ENCODE results near the gene CLEC2A. TPM values are rescaled to one million over a fixed set of nuclear protein-coding genes. Genes with fewer than 3 reads are reported as not detected.

The CLEC2A gene
- total and polyA plus RNA-seq, 2 experiments from 2014 or later, result not detected

- H3K9me2 ChIP-seq (ENCODE audit: insufficient read depth), result no peaks in the 10 kb centered on the region
- no peaks in the 10 kb centered on the region for H3K4me1 ChIP-seq (ENCODE audit: insufficient read depth)
- no peaks in the 10 kb centered on the region for H4K20me1 ChIP-seq (ENCODE audit: insufficient read depth)
- no peak overlapping the region for H3K4me2 ChIP-seq (ENCODE audit: unreplicated experiment)
- in situ Hi-C loops (cut with MboI), result no loop called here
- no peaks in the 10 kb centered on the region for H3F3A ChIP-seq (ENCODE audit: insufficient read depth)
- no peaks in the 10 kb centered on the region for H3K9me3 ChIP-seq (ENCODE audit: low read depth)
- no peaks in the 10 kb centered on the region for H3K36me3 ChIP-seq (ENCODE audit: low read depth)
- H3K27me3 ChIP-seq (replicated peaks; ENCODE audit: insufficient read depth), result peaks cover 38% of the 10 kb centered on the region
- WGBS, 2 experiments (ENCODE audit: low coverage in 1 of 2, low lambda C conversion rate in 2 of 2, missing lambda C conversion rate in 2 of 2), result 32 to 56% methylated on average over 1 of the region's 1 CpG
- H3K79me2 ChIP-seq (ENCODE audit: insufficient read depth), result no peaks in the 10 kb centered on the region
- no peak overlapping the region for H2AFZ ChIP-seq
- no peak overlapping the region for H3K9ac ChIP-seq
- no peak overlapping the region for H3K27ac ChIP-seq
- TF ChIP-seq EZH2 (IDR thresholded peaks at IDR 0.05; ENCODE audit: insufficient read depth, poor library complexity, severe bottlenecking) (no peak), EZH2phosphoT487 (IDR thresholded peaks at IDR 0.05; ENCODE audit: insufficient read depth, low read depth) (no peak)
- H3K4me3 ChIP-seq, result no peak overlapping the region
- DNase-seq, result no peak
These were observed 9.7 kb upstream of the CLEC2A start for GRCh38 chr12:9941838-9942237.

- Histone ChIP-seq H3K9me2 (ENCODE audit: insufficient read depth) (no peaks in the 10 kb centered on the region), H3K27me3 (replicated peaks; ENCODE audit: insufficient read depth) (peaks cover 38% of the 10 kb centered on the region), H4K20me1 (ENCODE audit: insufficient read depth) (no peaks in the 10 kb centered on the region), H3K79me2 (ENCODE audit: insufficient read depth) (no peaks in the 10 kb centered on the region), H3F3A (ENCODE audit: insufficient read depth) (no peaks in the 10 kb centered on the region), H3K9ac (no peak overlapping the region), H2AFZ (no peak overlapping the region), H3K4me2 (ENCODE audit: unreplicated experiment) (no peak overlapping the region), H3K4me3 (no peak overlapping the region), H3K36me3 (ENCODE audit: low read depth) (no peaks in the 10 kb centered on the region), H3K27ac (no peak overlapping the region), H3K4me1 (ENCODE audit: insufficient read depth) (no peaks in the 10 kb centered on the region), H3K9me3 (ENCODE audit: low read depth) (no peaks in the 10 kb centered on the region)
- 44 to 65% methylated on average over 2 of the region's 2 CpGs for WGBS, 2 experiments (ENCODE audit: low coverage in 1 of 2, low lambda C conversion rate in 2 of 2, missing lambda C conversion rate in 2 of 2)
- peak; percentile 26 for DNase-seq
- TF ChIP-seq EZH2phosphoT487 (IDR thresholded peaks at IDR 0.05; ENCODE audit: insufficient read depth, low read depth), result no peak
- TF ChIP-seq EZH2 (IDR thresholded peaks at IDR 0.05; ENCODE audit: insufficient read depth, poor library complexity, severe bottlenecking), result no peak
- in situ Hi-C loops (cut with MboI), result no loop called here
These were observed 8.2 kb upstream of the CLEC2A start for GRCh38 chr12:9940375-9940774.

DNA sequence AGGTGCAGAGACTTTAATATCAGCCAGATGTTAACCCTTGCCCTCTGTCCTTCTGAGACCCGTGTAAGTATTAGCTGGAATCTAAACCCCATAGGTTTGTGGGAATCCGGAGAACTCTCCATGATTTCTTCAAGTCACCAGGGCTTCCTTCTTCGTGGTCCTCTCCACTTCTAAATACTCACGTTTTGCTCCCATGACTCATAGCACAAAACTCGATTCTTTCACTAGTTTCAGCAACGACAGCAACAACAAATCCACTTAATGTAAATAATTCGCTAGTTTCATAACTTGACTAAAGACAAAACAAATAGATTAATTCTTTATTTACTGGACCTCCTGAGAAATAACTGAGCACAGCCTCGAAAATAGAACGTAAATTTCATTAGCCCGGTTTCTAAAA lies 4.4 kb upstream of the CLEC2A start:
- 77 to 82% methylated on average over 10 of the region's 10 CpGs for WGBS, 2 experiments (ENCODE audit: low coverage in 1 of 2, low lambda C conversion rate in 2 of 2, missing lambda C conversion rate in 2 of 2)
- Histone ChIP-seq H3K9me2 (ENCODE audit: insufficient read depth) (no peaks in the 10 kb centered on the region), H3K79me2 (ENCODE audit: insufficient read depth) (no peaks in the 10 kb centered on the region), H3K27me3 (replicated peaks; ENCODE audit: insufficient read depth) (peaks cover 8% of the 10 kb centered on the region), H3F3A (ENCODE audit: insufficient read depth) (no peaks in the 10 kb centered on the region), H2AFZ (no peak overlapping the region), H3K9me3 (ENCODE audit: low read depth) (no peaks in the 10 kb centered on the region), H3K4me1 (ENCODE audit: insufficient read depth) (peaks cover 4% of the 10 kb centered on the region; the same call in 1 of the 2 replicates), H4K20me1 (ENCODE audit: insufficient read depth) (no peaks in the 10 kb centered on the region), H3K4me2 (ENCODE audit: unreplicated experiment) (no peak overlapping the region), H3K9ac (no peak overlapping the region), H3K36me3 (ENCODE audit: low read depth) (no peaks in the 10 kb centered on the region), H3K4me3 (no peak overlapping the region), H3K27ac (no peak overlapping the region)
- DNase-seq, result no peak
- no peak for TF ChIP-seq EZH2phosphoT487 (IDR thresholded peaks at IDR 0.05; ENCODE audit: insufficient read depth, low read depth)
- no peak for TF ChIP-seq EZH2 (IDR thresholded peaks at IDR 0.05; ENCODE audit: insufficient read depth, poor library complexity, severe bottlenecking)
- in situ Hi-C loops (cut with MboI), result no loop called here

DNA sequence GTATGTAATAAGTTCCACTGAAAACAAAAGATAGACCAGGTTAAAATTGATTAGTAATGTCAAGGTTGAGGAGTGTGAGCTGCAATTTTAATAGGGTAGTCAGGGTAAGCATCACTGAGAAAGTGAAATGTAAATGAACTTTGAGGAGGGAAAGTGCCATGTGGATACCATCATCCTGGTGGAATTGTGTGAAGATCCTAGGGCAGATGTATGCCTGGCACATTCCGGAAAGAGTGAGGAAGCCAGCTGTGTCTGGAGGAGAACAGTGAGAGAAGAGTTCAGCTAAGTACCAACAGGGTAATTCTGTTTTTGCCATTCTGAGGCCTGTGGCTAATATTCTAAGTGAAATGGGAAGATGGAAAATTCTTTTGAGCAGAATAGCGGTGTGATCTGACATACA lies 2.9 kb upstream of the CLEC2A start:
- H3K4me2 ChIP-seq (ENCODE audit: unreplicated experiment), result no peak overlapping the region
- H3K4me3 ChIP-seq, result no peak overlapping the region
- H3F3A ChIP-seq (ENCODE audit: insufficient read depth), result no peaks in the 10 kb centered on the region
- no peak overlapping the region for H3K9ac ChIP-seq
- peaks cover 5% of the 10 kb centered on the region for H3K27me3 ChIP-seq (replicated peaks; ENCODE audit: insufficient read depth)
- TF ChIP-seq EZH2 (IDR thresholded peaks at IDR 0.05; ENCODE audit: insufficient read depth, poor library complexity, severe bottlenecking) (no peak), EZH2phosphoT487 (IDR thresholded peaks at IDR 0.05; ENCODE audit: insufficient read depth, low read depth) (no peak)
- in situ Hi-C loops (cut with MboI), result no loop called here
- no peaks in the 10 kb centered on the region for H3K9me2 ChIP-seq (ENCODE audit: insufficient read depth)
- no peaks in the 10 kb centered on the region for H3K36me3 ChIP-seq (ENCODE audit: low read depth)
- no peaks in the 10 kb centered on the region for H3K9me3 ChIP-seq (ENCODE audit: low read depth)
- no peaks in the 10 kb centered on the region for H3K79me2 ChIP-seq (ENCODE audit: insufficient read depth)
- no peak overlapping the region for H2AFZ ChIP-seq
- no peak overlapping the region for H3K27ac ChIP-seq
- DNase-seq, result no peak
- 79 to 91% methylated on average over 2 of the region's 2 CpGs for WGBS, 2 experiments (ENCODE audit: low coverage in 1 of 2, low lambda C conversion rate in 2 of 2, missing lambda C conversion rate in 2 of 2)
- H4K20me1 ChIP-seq (ENCODE audit: insufficient read depth), result no peaks in the 10 kb centered on the region
- peaks cover 4% of the 10 kb centered on the region; the same call in 1 of the 2 replicates for H3K4me1 ChIP-seq (ENCODE audit: insufficient read depth)

DNA sequence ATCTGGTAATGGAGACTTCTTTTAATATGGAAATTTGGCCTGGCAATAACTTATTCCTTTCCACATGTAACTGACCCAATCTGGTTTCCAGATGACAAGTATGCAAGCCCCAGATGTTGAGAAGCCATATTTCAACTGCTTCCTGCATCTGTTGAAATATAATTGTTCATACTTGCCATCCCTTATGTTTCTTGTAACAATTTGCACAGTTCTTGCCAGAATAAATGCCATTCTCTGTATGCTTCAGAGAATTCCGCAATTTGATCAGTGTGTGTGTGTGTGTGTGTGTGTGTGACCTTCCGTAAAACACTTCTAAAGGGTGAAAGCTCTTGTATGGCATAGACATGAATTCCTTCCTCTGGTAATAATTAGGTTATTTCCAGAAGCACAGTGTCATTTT lies 1.8 kb upstream of the CLEC2A start:
- no peaks in the 10 kb centered on the region for H4K20me1 ChIP-seq (ENCODE audit: insufficient read depth)
- H2AFZ ChIP-seq, result peak overlapping the region; percentile 21; the same call in 1 of the 2 replicates
- 7% methylated on average over 2 of the region's 2 CpGs for WGBS, 2 experiments (ENCODE audit: low coverage in 1 of 2, low lambda C conversion rate in 2 of 2, missing lambda C conversion rate in 2 of 2)
- DNase-seq, result peak; percentile 25
- no peaks in the 10 kb centered on the region for H3K9me3 ChIP-seq (ENCODE audit: low read depth)
- no peak overlapping the region for H3K27ac ChIP-seq
- peaks cover 5% of the 10 kb centered on the region; the same call in 1 of the 2 replicates for H3K27me3 ChIP-seq (replicated peaks; ENCODE audit: insufficient read depth)
- no peaks in the 10 kb centered on the region for H3K36me3 ChIP-seq (ENCODE audit: low read depth)
- H3K9ac ChIP-seq, result no peak overlapping the region
- no peak overlapping the region for H3K4me3 ChIP-seq
- no peak for TF ChIP-seq EZH2 (IDR thresholded peaks at IDR 0.05; ENCODE audit: insufficient read depth, poor library complexity, severe bottlenecking)
- TF ChIP-seq EZH2phosphoT487 (IDR thresholded peaks at IDR 0.05; ENCODE audit: insufficient read depth, low read depth), result no peak
- no peaks in the 10 kb centered on the region for H3K9me2 ChIP-seq (ENCODE audit: insufficient read depth)
- H3F3A ChIP-seq (ENCODE audit: insufficient read depth), result no peaks in the 10 kb centered on the region
- no peaks in the 10 kb centered on the region for H3K79me2 ChIP-seq (ENCODE audit: insufficient read depth)
- in situ Hi-C loops (cut with MboI), result no loop called here
- no peak overlapping the region for H3K4me2 ChIP-seq (ENCODE audit: unreplicated experiment)
- peaks cover 4% of the 10 kb centered on the region; the same call in 1 of the 2 replicates for H3K4me1 ChIP-seq (ENCODE audit: insufficient read depth)
